Ovary (tissue), 3 donors: ENCODE data around the gene OTOP3.

ENCODE experiments used
- CTCF ChIP-seq, 3 donors: fragments of 450-650 bp in 2 of 3; fragments of 200-600 bp in 1 of 3; IDR thresholded peaks; one replicate each; pipeline versions ENCODE4 v1.5.1 to v1.8.0; 2016 to 2022; ENCODE audit warnings: antibody characterized with exemption in 3 of 3, mild to moderate bottlenecking in 1 of 3
- EP300 ChIP-seq: sonication (generic); formaldehyde crosslinking; IDR thresholded peaks from one replicate; pipeline ENCODE4 v1.6.1; 2017; ENCODE audit warnings: antibody characterized with exemption
- POLR2A ChIP-seq: fragments of 450-650 bp; IDR thresholded peaks from one replicate; pipeline ENCODE4 v1.6.1; 2017; ENCODE audit warnings: antibody characterized with exemption, mild to moderate bottlenecking, moderate library complexity
- donor health status: DM: no; HTN: no; CAD: no.

- TF ChIP-seq CTCF (IDR thresholded peaks at IDR 0.05) (no peak), EP300 (no peak), POLR2A (no peak)
Measured at GRCh38 chr17:74968361-74968780, 32.7 kb downstream of the OTOP3 start.
